Endodermal cell (in vitro differentiated cells): Measurements from ENCODE around the gene GGTA1. TPM values are rescaled to one million over a fixed set of nuclear protein-coding genes. Genes with fewer than 3 reads are reported as not detected.

Experiments
- DNase-seq: peaks from one replicate; pipeline ENCODE4 v3.0.0-alpha.2; 2017
- H3K27ac ChIP-seq: 2 replicates; pipeline ENCODE4 v1.5.1; 2013; ENCODE audit warnings: mild to moderate bottlenecking, low read depth, low read length, moderate library complexity
- H3K27me3 ChIP-seq: 2 replicates; pipeline ENCODE4 v1.6.1; 2013; ENCODE audit warnings: mild to moderate bottlenecking, low read length, moderate library complexity; ENCODE audit not compliant: insufficient read depth, control insufficient read depth, poor library complexity, severe bottlenecking
- H3K36me3 ChIP-seq: 2 replicates; pipeline ENCODE4 v1.7.0; 2013; ENCODE audit warnings: mild to moderate bottlenecking, low read length, moderate library complexity; ENCODE audit not compliant: control insufficient read depth, insufficient read depth
- H3K4me1 ChIP-seq: one replicate; pipeline ENCODE4 v1.7.0; 2013; ENCODE audit warnings: low read length; ENCODE audit not compliant: control insufficient read depth, insufficient read depth
- H3K4me3 ChIP-seq: 2 replicates; pipeline ENCODE4 v1.5.1; 2013; ENCODE audit warnings: mild to moderate bottlenecking, low read length, moderate library complexity
- H3K9ac ChIP-seq: 2 replicates; pipeline ENCODE4 v1.6.1; 2013; ENCODE audit warnings: mild to moderate bottlenecking, low read length, moderate library complexity; ENCODE audit not compliant: poor library complexity, severe bottlenecking; ENCODE audit errors: extremely low read depth
- H3K9me3 ChIP-seq: 2 replicates; pipeline ENCODE4 v1.6.1; 2013; ENCODE audit warnings: mild to moderate bottlenecking, low read length, moderate library complexity; ENCODE audit not compliant: control insufficient read depth
- H3K27ac Mint-ChIP-seq: 2 replicates; pipeline ENCODE4 v1.8.0; 2020; ENCODE audit warnings: mixed read lengths
- H3K27me3 Mint-ChIP-seq: 2 replicates; pipeline ENCODE4 v1.8.0; 2021; ENCODE audit warnings: mild to moderate bottlenecking, mixed read lengths; ENCODE audit not compliant: insufficient read depth
- H3K36me3 Mint-ChIP-seq: 2 replicates; pipeline ENCODE4 v1.8.0; 2020; ENCODE audit warnings: low read depth, mixed read lengths
- H3K4me1 Mint-ChIP-seq: 2 replicates; pipeline ENCODE4 v1.8.0; 2020; ENCODE audit warnings: mixed read lengths
- H3K4me3 Mint-ChIP-seq: 2 replicates; pipeline ENCODE4 v1.8.0; 2020; ENCODE audit warnings: mild to moderate bottlenecking, moderate library complexity, mixed read lengths
- H3K9me3 Mint-ChIP-seq: 2 replicates; pipeline ENCODE4 v1.8.0; 2020; ENCODE audit warnings: mild to moderate bottlenecking, mixed read lengths
- CTCF ChIP-seq: fragments of 200-600 bp; sonication (generic); conservative IDR thresholded peaks from 2 replicates; pipeline ENCODE4 v1.5.0; 2021; ENCODE audit warnings: antibody characterized with exemption, mild to moderate bottlenecking
- WGBS, 2 experiments: methylation state at CpG; one replicate each; pipeline versions ENCODE4 v1.1.5 to v1.1.7; 2013; ENCODE audit warnings: missing lambda C conversion rate in 2 of 2, mixed read lengths in 1 of 2; ENCODE audit not compliant: insufficient coverage in 1 of 2, insufficient read length in 1 of 2; 5-methylcytosine and 5-hydroxymethylcytosine counted together
- total RNA-seq, 2 donors: library from RNA; stranded (reverse); fragmentation: NEBNext Ultra II Directional in 1 of 2; extraction: Animal tissue kit (Norgen Biotek cat#: 25700) in 1 of 2; gene quantifications; 2 replicates in 1 of 2; 3 replicates in 1 of 2; pipeline ENCODE4 v1.2.1, GENCODE V29; 2021

Gene GGTA1
- total RNA-seq, 2 donors from 2014 or later = not detected

GRCh38 chr9:121538221-121538620 is 38.6 kb upstream of the GGTA1 start:
- 83 to 87% methylated on average over 6 to 7 of the region's 7 CpGs for WGBS, 2 experiments
- no peak overlapping the region for H3K9ac ChIP-seq
- Mint-ChIP-seq H3K27me3 (peaks cover 19% of the 10 kb centered on the region), H3K27ac (no peak overlapping the region), H3K36me3 (no peaks in the 10 kb centered on the region), H3K4me1 (no peaks in the 10 kb centered on the region), H3K9me3 (no peaks in the 10 kb centered on the region), H3K4me3 (no peak overlapping the region)
- no peaks in the 10 kb centered on the region for H3K4me1 ChIP-seq
- no peak overlapping the region for H3K4me3 ChIP-seq
- DNase-seq = peak; percentile 80
- H3K27ac ChIP-seq = no peak overlapping the region
- no peaks in the 10 kb centered on the region for H3K27me3 ChIP-seq
- H3K9me3 ChIP-seq = no peaks in the 10 kb centered on the region
- H3K36me3 ChIP-seq = no peaks in the 10 kb centered on the region
- TF ChIP-seq CTCF = peak; percentile 67

GRCh38 chr9:121537283-121537682 is 37.6 kb upstream of the GGTA1 start:
- Mint-ChIP-seq H3K36me3 (no peaks in the 10 kb centered on the region), H3K27ac (no peak overlapping the region), H3K27me3 (peaks cover 15% of the 10 kb centered on the region), H3K4me3 (no peak overlapping the region), H3K4me1 (no peaks in the 10 kb centered on the region), H3K9me3 (no peaks in the 10 kb centered on the region)
- Histone ChIP-seq H3K9ac (no peak overlapping the region), H3K27me3 (no peaks in the 10 kb centered on the region), H3K4me3 (no peak overlapping the region), H3K27ac (no peak overlapping the region), H3K4me1 (no peaks in the 10 kb centered on the region), H3K9me3 (no peaks in the 10 kb centered on the region), H3K36me3 (no peaks in the 10 kb centered on the region)
- no peak for DNase-seq
- WGBS, 2 experiments = 72 to 85% methylated on average over 3 to 5 of the region's 5 CpGs
- no peak for TF ChIP-seq CTCF

- no peak for DNase-seq
- H3K4me1 ChIP-seq = no peaks in the 10 kb centered on the region
- Mint-ChIP-seq H3K4me3 (no peak overlapping the region), H3K27me3 (peaks cover 5% of the 10 kb centered on the region), H3K4me1 (no peaks in the 10 kb centered on the region), H3K36me3 (no peaks in the 10 kb centered on the region), H3K9me3 (no peaks in the 10 kb centered on the region), H3K27ac (no peak overlapping the region)
- TF ChIP-seq CTCF = no peak
- H3K36me3 ChIP-seq = no peaks in the 10 kb centered on the region
- no peaks in the 10 kb centered on the region for H3K9me3 ChIP-seq
- 90 to 100% methylated on average over 3 to 5 of the region's 5 CpGs for WGBS, 2 experiments
- no peak overlapping the region for H3K4me3 ChIP-seq
- no peaks in the 10 kb centered on the region for H3K27me3 ChIP-seq
- H3K27ac ChIP-seq = no peak overlapping the region
- H3K9ac ChIP-seq = no peak overlapping the region
Measured at GRCh38 chr9:121532881-121533280, 33.2 kb upstream of the GGTA1 start.
